H1 (cell line): ENCODE results near the gene EFCAB6.

ENCODE experiments used
- TCF12 ChIP-seq: IDR thresholded peaks from 2 replicates; pipeline ENCODE4 v1.6.1; 2011; ENCODE audit warnings: low read depth, mild to moderate bottlenecking, low read length
- TF ChIP-seq, protein P1 (sequence below), 3 experiments: IDR thresholded peaks; 1 replicate in 2 of 3; 2 replicates in 1 of 3; pipeline versions ENCODE4 v1.5.1 to v1.6.1; 2011; ENCODE audit warnings: low read length in 3 of 3, mild to moderate bottlenecking in 3 of 3, inconsistent platforms in 2 of 3, low read depth in 1 of 3, moderate library complexity in 1 of 3; ENCODE audit not compliant: insufficient read depth in 1 of 3; ENCODE audit errors: control extremely low read depth in 1 of 3

DNA sequence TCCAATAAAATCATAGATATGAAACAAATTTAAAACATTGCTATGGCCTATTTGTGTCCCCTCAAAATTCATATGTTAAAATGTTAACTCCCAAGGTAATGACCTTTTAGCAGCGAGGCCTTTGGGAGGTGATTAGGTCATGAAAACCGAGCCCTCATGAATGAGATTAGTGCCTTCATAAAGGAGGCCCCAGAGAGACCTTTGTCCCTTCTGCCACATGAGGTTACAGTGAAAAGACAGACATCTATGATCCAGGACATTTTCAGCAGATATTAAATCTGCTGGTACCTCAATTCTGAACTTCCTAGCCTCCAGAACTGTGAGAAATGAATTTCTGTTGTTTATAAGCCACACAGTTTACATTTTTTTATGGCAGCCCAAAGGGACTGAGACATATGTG, 228.6 kb downstream of the EFCAB6 start:
- TF ChIP-seq, protein P1, sequence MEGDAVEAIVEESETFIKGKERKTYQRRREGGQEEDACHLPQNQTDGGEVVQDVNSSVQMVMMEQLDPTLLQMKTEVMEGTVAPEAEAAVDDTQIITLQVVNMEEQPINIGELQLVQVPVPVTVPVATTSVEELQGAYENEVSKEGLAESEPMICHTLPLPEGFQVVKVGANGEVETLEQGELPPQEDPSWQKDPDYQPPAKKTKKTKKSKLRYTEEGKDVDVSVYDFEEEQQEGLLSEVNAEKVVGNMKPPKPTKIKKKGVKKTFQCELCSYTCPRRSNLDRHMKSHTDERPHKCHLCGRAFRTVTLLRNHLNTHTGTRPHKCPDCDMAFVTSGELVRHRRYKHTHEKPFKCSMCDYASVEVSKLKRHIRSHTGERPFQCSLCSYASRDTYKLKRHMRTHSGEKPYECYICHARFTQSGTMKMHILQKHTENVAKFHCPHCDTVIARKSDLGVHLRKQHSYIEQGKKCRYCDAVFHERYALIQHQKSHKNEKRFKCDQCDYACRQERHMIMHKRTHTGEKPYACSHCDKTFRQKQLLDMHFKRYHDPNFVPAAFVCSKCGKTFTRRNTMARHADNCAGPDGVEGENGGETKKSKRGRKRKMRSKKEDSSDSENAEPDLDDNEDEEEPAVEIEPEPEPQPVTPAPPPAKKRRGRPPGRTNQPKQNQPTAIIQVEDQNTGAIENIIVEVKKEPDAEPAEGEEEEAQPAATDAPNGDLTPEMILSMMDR (IDR thresholded peaks at IDR 0.05; ENCODE audit: control extremely low read depth in 1 of 3, insufficient read depth in 1 of 3, low read depth in 1 of 3, low read length in 3 of 3), result no peak
- no peak for TF ChIP-seq TCF12
